Ectodermal cell (in vitro differentiated cells): ENCODE data around the gene CDK5RAP1.

Experiments used
- H3K27ac ChIP-seq: 2 replicates; pipeline ENCODE4 v1.7.0; 2013; ENCODE audit warnings: mild to moderate bottlenecking, low read depth, low read length; ENCODE audit not compliant: insufficient read depth, poor library complexity, severe bottlenecking
- H3K27me3 ChIP-seq: 2 replicates; pipeline ENCODE4 v1.7.0; 2013; ENCODE audit warnings: mild to moderate bottlenecking, low read length; ENCODE audit not compliant: insufficient read depth, control insufficient read depth, poor library complexity, severe bottlenecking
- H3K36me3 ChIP-seq: one replicate; pipeline ENCODE4 v1.7.0; 2013; ENCODE audit warnings: low read length; ENCODE audit not compliant: control insufficient read depth, insufficient read depth
- H3K4me1 ChIP-seq: one replicate; pipeline ENCODE4 v1.7.0; 2013; ENCODE audit warnings: low read length; ENCODE audit not compliant: control insufficient read depth, insufficient read depth
- H3K4me3 ChIP-seq: 2 replicates; pipeline ENCODE4 v1.7.0; 2013; ENCODE audit warnings: low read depth, low read length, control low read depth; ENCODE audit not compliant: insufficient read depth
- H3K9me3 ChIP-seq: 2 replicates; pipeline ENCODE4 v1.7.0; 2013; ENCODE audit warnings: mild to moderate bottlenecking, low read length, moderate library complexity; ENCODE audit not compliant: control insufficient read depth
- whole genome bisulfite sequencing, 2 experiments: methylation state at CpG; one replicate each; pipeline ENCODE4 v1.1.7; 2013; ENCODE audit warnings: missing lambda C conversion rate in 2 of 2; 5-methylcytosine and 5-hydroxymethylcytosine counted together

CDK5RAP1 gene

GRCh38 chr20:33418033-33418432 is 16.7 kb upstream of the CDK5RAP1 start:
- H3K4me1 ChIP-seq, result no peaks in the 10 kb centered on the region
- H3K4me3 ChIP-seq, result no peak overlapping the region
- H3K27me3 ChIP-seq, result no peaks in the 10 kb centered on the region
- H3K9me3 ChIP-seq, result no peaks in the 10 kb centered on the region
- H3K36me3 ChIP-seq, result no peaks in the 10 kb centered on the region
- H3K27ac ChIP-seq, result no peak overlapping the region
- WGBS, 2 experiments, result 82 to 87% methylated on average over 3 of the region's 3 CpGs

GRCh38 chr20:33415948-33416347 is 14.6 kb upstream of the CDK5RAP1 start:
- H3K4me1 ChIP-seq, result no peaks in the 10 kb centered on the region
- H3K27ac ChIP-seq, result no peak overlapping the region
- no peaks in the 10 kb centered on the region for H3K9me3 ChIP-seq
- 58 to 66% methylated on average over 8 of the region's 8 CpGs for WGBS, 2 experiments
- H3K4me3 ChIP-seq, result no peak overlapping the region
- no peaks in the 10 kb centered on the region for H3K36me3 ChIP-seq
- H3K27me3 ChIP-seq, result no peaks in the 10 kb centered on the region

- 92 to 93% methylated on average over 8 of the region's 8 CpGs for WGBS, 2 experiments
- Histone ChIP-seq H3K27me3 (no peaks in the 10 kb centered on the region), H3K27ac (no peak overlapping the region), H3K9me3 (no peaks in the 10 kb centered on the region), H3K4me1 (no peaks in the 10 kb centered on the region), H3K4me3 (no peak overlapping the region), H3K36me3 (no peaks in the 10 kb centered on the region)
Observed at GRCh38 chr20:33412484-33412838, 11.1 kb upstream of the CDK5RAP1 start.

- Histone ChIP-seq H3K27ac (no peak overlapping the region), H3K9me3 (no peaks in the 10 kb centered on the region), H3K4me1 (no peaks in the 10 kb centered on the region), H3K27me3 (no peaks in the 10 kb centered on the region), H3K36me3 (no peaks in the 10 kb centered on the region), H3K4me3 (no peak overlapping the region)
- WGBS, 2 experiments, result 92 to 96% methylated on average over 7 of the region's 7 CpGs
Observed at GRCh38 chr20:33411711-33412483, 10.6 kb upstream of the CDK5RAP1 start.

GRCh38 chr20:33411242-33411641 is 9.9 kb upstream of the CDK5RAP1 start:
- no peak overlapping the region for H3K27ac ChIP-seq
- WGBS, 2 experiments, result 85 to 87% methylated on average over 7 of the region's 7 CpGs
- H3K4me1 ChIP-seq, result no peaks in the 10 kb centered on the region
- H3K27me3 ChIP-seq, result no peaks in the 10 kb centered on the region
- no peaks in the 10 kb centered on the region for H3K36me3 ChIP-seq
- H3K9me3 ChIP-seq, result no peaks in the 10 kb centered on the region
- H3K4me3 ChIP-seq, result no peak overlapping the region

GRCh38 chr20:33410081-33410742 is 8.9 kb upstream of the CDK5RAP1 start:
- 94 to 95% methylated on average over 15 of the region's 15 CpGs for WGBS, 2 experiments
- Histone ChIP-seq H3K27ac (no peak overlapping the region), H3K27me3 (no peaks in the 10 kb centered on the region), H3K36me3 (no peaks in the 10 kb centered on the region), H3K4me3 (no peak overlapping the region), H3K9me3 (no peaks in the 10 kb centered on the region), H3K4me1 (no peaks in the 10 kb centered on the region)

GRCh38 chr20:33408716-33409654 is 7.7 kb upstream of the CDK5RAP1 start:
- no peaks in the 10 kb centered on the region for H3K27me3 ChIP-seq
- no peak overlapping the region for H3K4me3 ChIP-seq
- H3K9me3 ChIP-seq, result no peaks in the 10 kb centered on the region
- no peaks in the 10 kb centered on the region for H3K36me3 ChIP-seq
- H3K27ac ChIP-seq, result no peak overlapping the region
- WGBS, 2 experiments, result 90 to 94% methylated on average over 18 of the region's 18 CpGs
- no peaks in the 10 kb centered on the region for H3K4me1 ChIP-seq

GRCh38 chr20:33408313-33408712 is 7.0 kb upstream of the CDK5RAP1 start:
- H3K27me3 ChIP-seq, result no peaks in the 10 kb centered on the region
- no peak overlapping the region for H3K27ac ChIP-seq
- H3K36me3 ChIP-seq, result no peaks in the 10 kb centered on the region
- H3K9me3 ChIP-seq, result no peaks in the 10 kb centered on the region
- H3K4me3 ChIP-seq, result no peak overlapping the region
- 93% methylated on average over 12 of the region's 12 CpGs for WGBS, 2 experiments
- H3K4me1 ChIP-seq, result no peaks in the 10 kb centered on the region

- no peak overlapping the region for H3K27ac ChIP-seq
- no peaks in the 10 kb centered on the region for H3K9me3 ChIP-seq
- WGBS, 2 experiments, result 83 to 88% methylated on average over 4 of the region's 4 CpGs
- H3K27me3 ChIP-seq, result no peaks in the 10 kb centered on the region
- H3K36me3 ChIP-seq, result no peaks in the 10 kb centered on the region
- H3K4me1 ChIP-seq, result no peaks in the 10 kb centered on the region
- no peak overlapping the region for H3K4me3 ChIP-seq
Observed at GRCh38 chr20:33407796-33408195, 6.5 kb upstream of the CDK5RAP1 start.

- Histone ChIP-seq H3K36me3 (no peaks in the 10 kb centered on the region), H3K27me3 (no peaks in the 10 kb centered on the region), H3K27ac (no peak overlapping the region), H3K9me3 (no peaks in the 10 kb centered on the region), H3K4me3 (no peak overlapping the region), H3K4me1 (peaks cover 3% of the 10 kb centered on the region)
- WGBS, 2 experiments, result 91 to 97% methylated on average over 1 of the region's 1 CpG
Observed at GRCh38 chr20:33407251-33407650, 5.9 kb upstream of the CDK5RAP1 start.
